GM12878 (cell line): Measurements from ENCODE around the gene HNRNPLL. TPM values are rescaled to one million over a fixed set of nuclear protein-coding genes. Genes with fewer than 3 reads are reported as not detected.
A peak's percentile ranks its signal among the peaks of the same experiment; 100 is the strongest.

ENCODE experiments used
- ATAC-seq: fragments of 200-7000 bp; cut with Tn5 transposase; 3 replicates; pipeline ENCODE4 v1.9.1; 2020; ENCODE audit warnings: mild to moderate bottlenecking, moderate library complexity
- BruUV-seq: library from RNA; stranded (reverse); fragments of 400-500 nt; replicated peaks from 2 replicates; lab custom pipeline; 2021; lab: Mats Ljungman, UMichigan
- CTCF ChIA-PET: fragments of 300-600 bp; sonication (Branson Sonifier 250); formaldehyde crosslinking; extraction: SDS; loops from one replicate; lab custom pipeline; 2021; ENCODE audit warnings: inconsistent platforms; lab: Yijun Ruan, JAX
- POLR2A ChIA-PET: fragments of 350-600 bp; formaldehyde crosslinking; extraction: SDS; loops from one replicate; lab custom pipeline; 2021; ENCODE audit warnings: inconsistent platforms; lab: Charles Lee
- RAD21 ChIA-PET: fragments of 300-600 bp; sonication (Branson Sonifier 250); formaldehyde crosslinking; loops from one replicate; lab custom pipeline; 2023; ENCODE audit warnings: antibody characterized with exemption; ENCODE audit not compliant: unreplicated experiment; lab: Charles Lee
- SMC1A ChIA-PET: fragments of 300-600 bp; sonication (Branson Sonifier 250); formaldehyde crosslinking; loops from one replicate; lab custom pipeline; 2023; ENCODE audit not compliant: unreplicated experiment, uncharacterized antibody; lab: Charles Lee
- DNase-seq: peaks from one replicate; pipeline ENCODE4 v3.0.0-alpha.2; 2011; ENCODE audit warnings: low read depth, low spot score
- FAIRE-seq: peaks from 3 replicates; lab custom pipeline; 2011; peaks lifted over from hg19 to GRCh38; lab: Jason Lieb, UNC
- H2AFZ ChIP-seq: 2 replicates; pipeline ENCODE4 v1.6.0; 2011; ENCODE audit warnings: low read depth, low read length, control low read depth; ENCODE audit not compliant: control insufficient read depth
- H3K27ac ChIP-seq: 2 replicates; pipeline ENCODE4 v1.5.1; 2011; ENCODE audit warnings: control low read depth; ENCODE audit not compliant: control insufficient read depth, insufficient read depth
- H3K27me3 ChIP-seq, 2 experiments: replicated peaks in 1 of 2; 2 replicates each; pipeline versions ENCODE4 v1.6.0 to v1.6.1; 2011; ENCODE audit warnings: low read length in 1 of 2; ENCODE audit not compliant: control insufficient read depth in 2 of 2, insufficient read depth in 2 of 2
- H3K36me3 ChIP-seq, 2 experiments: 2 replicates each; pipeline ENCODE4 v1.5.1; 2011; ENCODE audit warnings: low read length in 1 of 2; ENCODE audit not compliant: control insufficient read depth in 2 of 2, insufficient read depth in 2 of 2
- H3K4me1 ChIP-seq: 2 replicates; pipeline ENCODE4 v1.6.1; 2011; ENCODE audit warnings: mild to moderate bottlenecking, low read length, moderate library complexity, mixed read lengths; ENCODE audit not compliant: control insufficient read depth, insufficient read depth
- H3K4me2 ChIP-seq: 2 replicates; pipeline ENCODE4 v1.6.0; 2011; ENCODE audit warnings: control low read depth; ENCODE audit not compliant: control insufficient read depth, insufficient read depth
- H3K4me3 ChIP-seq: fragments of 200-600 bp; sonication (generic); 2 replicates; pipeline ENCODE4 v1.5.1; 2016
- H3K79me2 ChIP-seq: 2 replicates; pipeline ENCODE4 v1.6.0; 2011; ENCODE audit warnings: low read length; ENCODE audit not compliant: control insufficient read depth, insufficient read depth
- H3K9ac ChIP-seq: 2 replicates; pipeline ENCODE4 v1.8.0; 2011; ENCODE audit warnings: low read length, control low read depth, mixed read lengths; ENCODE audit not compliant: control insufficient read depth, insufficient read depth
- H3K9me3 ChIP-seq: replicated peaks from 3 replicates; pipeline ENCODE4 v1.5.1; 2011; ENCODE audit warnings: mild to moderate bottlenecking, low read length; ENCODE audit not compliant: control insufficient read depth, insufficient read depth
- H4K20me1 ChIP-seq: 2 replicates; pipeline ENCODE4 v1.6.0; 2011; ENCODE audit not compliant: control insufficient read depth, insufficient read depth
- CBX3 ChIP-seq: fragments of 200-600 bp; sonication (generic); IDR thresholded peaks from 2 replicates; pipeline ENCODE4 v1.6.1; 2016; ENCODE audit warnings: low read depth, borderline replicate concordance
- WGBS: methylation state at CpG from one replicate; pipeline ENCODE4 v1.1.6; 2016; ENCODE audit warnings: low lambda C conversion rate; ENCODE audit not compliant: insufficient replicate concordance, insufficient coverage; ENCODE audit errors: missing lambda C conversion rate; 5-methylcytosine and 5-hydroxymethylcytosine counted together
- in situ Hi-C: fragments of 300-500 bp; cut with MboI; formaldehyde crosslinking; loops from 9 replicates; pipeline ENCODE4 v1.14.3; 2018; ENCODE audit warnings: mixed read lengths
- intact Hi-C: fragments of 100-400 bp; cut with micrococcal nuclease; formaldehyde crosslinking; loops from one replicate; pipeline ENCODE4 v1.14.2; 2022; ENCODE audit not compliant: unreplicated experiment
- polyA plus RNA-seq, 11 experiments: library from polyadenylated mRNA; depleted of rRNA in 4 of 11; unstranded in 6 of 11; stranded (reverse) in 5 of 11; fragments of >200 nt; fragmentation: Nextera tagmentation in 4 of 11; fragmentation: Illumina TruSeq in 1 of 11; extraction: Ambion mirVana in 4 of 11; extraction: Trizol in 1 of 11; gene quantifications; 1 replicate in 1 of 11; 2 replicates in 10 of 11; pipeline versions ENCODE4 v1.2.1 to v1.2.3, GENCODE V29; 2011 to 2016; ENCODE audit warnings: inconsistent platforms in 2 of 11, missing spikeins in 2 of 11, low read depth in 1 of 11
- total RNA-seq, 4 experiments: library from RNA; depleted of rRNA in 3 of 4; stranded (reverse); fragments of >200 nt in 3 of 4; fragmentation: Illumina TruSeq in 1 of 4; extraction: Trizol in 1 of 4; gene quantifications; 2 replicates each; pipeline versions ENCODE4 v1.2.1 to v1.2.3, GENCODE V29; 2013 to 2021
- TF ChIP-seq, protein P1 (sequence below): IDR thresholded peaks from 2 replicates; pipeline ENCODE4 v1.6.1; 2011; ENCODE audit warnings: low read depth, mild to moderate bottlenecking, low read length, moderate library complexity, borderline replicate concordance; ENCODE audit errors: extremely low read depth
- TF ChIP-seq, protein P2 (sequence below): fragments of 450-650 bp; IDR thresholded peaks from 2 replicates; pipeline ENCODE4 v1.6.1; 2016; ENCODE audit warnings: mild to moderate bottlenecking
- TF ChIP-seq, protein P3 (sequence below), 3 experiments: IDR thresholded peaks in 2 of 3; conservative IDR thresholded peaks in 1 of 3; 2 replicates each; pipeline ENCODE4 v1.5.1; 2011; ENCODE audit warnings: low read depth in 3 of 3, low read length in 3 of 3, mild to moderate bottlenecking in 3 of 3, control low read depth in 2 of 3, moderate library complexity in 2 of 3, inconsistent platforms in 1 of 3, mixed read lengths in 1 of 3; ENCODE audit not compliant: control insufficient read depth in 2 of 3, insufficient read depth in 1 of 3; ENCODE audit errors: extremely low read depth in 1 of 3

The HNRNPLL gene
- total and polyA plus RNA-seq, 10 of the 15 experiments (the other 5 are each of a cell fraction or from before 2014, with no cell fraction given), result 0.98 to 27.1 (median 2.9) TPM

DNA sequence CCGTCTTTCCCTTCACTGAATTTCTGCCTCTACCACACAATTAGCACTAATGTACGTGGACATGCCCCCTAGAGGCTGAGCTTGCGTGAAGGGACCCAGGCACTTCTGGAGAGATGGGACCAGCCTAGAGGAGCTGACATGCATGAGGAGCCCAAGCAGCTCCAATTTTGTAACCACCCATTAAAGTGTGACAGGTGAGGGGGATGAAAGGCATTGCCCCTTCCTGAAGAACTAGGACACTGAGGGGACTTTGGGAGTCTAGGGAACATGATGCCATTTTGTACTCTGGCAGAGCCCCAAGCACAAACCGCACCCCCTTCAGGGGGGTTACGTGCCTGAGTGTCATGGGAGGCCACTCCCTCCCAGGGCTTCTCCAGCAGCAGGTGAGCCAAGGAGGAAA is 63.6 kb downstream of the HNRNPLL start:
- DNase-seq (no peak), FAIRE-seq (no peak), ATAC-seq (no peak)
- no peaks in the 10 kb centered on the region for H3K79me2 ChIP-seq
- H3K9ac ChIP-seq, result no peak overlapping the region
- ChIA-PET SMC1A (no interaction called here), CTCF (interaction anchor here (0.9 to 4.4 kb wide), 5 partner anchors 9 to 223 kb away, joined by 3 to 27 read pairs (median 3); no protein-coding TSS in a partner anchor), RAD21 (interaction anchor here (1.9 kb wide), 1 partner anchor 202 kb away, joined by 5 read pairs; no protein-coding TSS in a partner anchor)
- H3K4me2 ChIP-seq, result no peak overlapping the region
- no TSS peak for BruUV-seq
- no peak overlapping the region for H2AFZ ChIP-seq
- intact Hi-C loops, result no loop called here
- H3K36me3 ChIP-seq, result no peaks in the 10 kb centered on the region
- no peaks in the 10 kb centered on the region for H3K9me3 ChIP-seq
- peaks cover under 1% of the 10 kb centered on the region for H3K4me1 ChIP-seq
- H3K27me3 ChIP-seq, result no peaks in the 10 kb centered on the region
- WGBS, result 39% methylated on average over 5 of the region's 5 CpGs
- H4K20me1 ChIP-seq, result no peaks in the 10 kb centered on the region
- TF ChIP-seq, protein P1, sequence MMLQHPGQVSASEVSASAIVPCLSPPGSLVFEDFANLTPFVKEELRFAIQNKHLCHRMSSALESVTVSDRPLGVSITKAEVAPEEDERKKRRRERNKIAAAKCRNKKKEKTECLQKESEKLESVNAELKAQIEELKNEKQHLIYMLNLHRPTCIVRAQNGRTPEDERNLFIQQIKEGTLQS, result no peak
- no peak for TF ChIP-seq CBX3
- TF ChIP-seq, protein P2, sequence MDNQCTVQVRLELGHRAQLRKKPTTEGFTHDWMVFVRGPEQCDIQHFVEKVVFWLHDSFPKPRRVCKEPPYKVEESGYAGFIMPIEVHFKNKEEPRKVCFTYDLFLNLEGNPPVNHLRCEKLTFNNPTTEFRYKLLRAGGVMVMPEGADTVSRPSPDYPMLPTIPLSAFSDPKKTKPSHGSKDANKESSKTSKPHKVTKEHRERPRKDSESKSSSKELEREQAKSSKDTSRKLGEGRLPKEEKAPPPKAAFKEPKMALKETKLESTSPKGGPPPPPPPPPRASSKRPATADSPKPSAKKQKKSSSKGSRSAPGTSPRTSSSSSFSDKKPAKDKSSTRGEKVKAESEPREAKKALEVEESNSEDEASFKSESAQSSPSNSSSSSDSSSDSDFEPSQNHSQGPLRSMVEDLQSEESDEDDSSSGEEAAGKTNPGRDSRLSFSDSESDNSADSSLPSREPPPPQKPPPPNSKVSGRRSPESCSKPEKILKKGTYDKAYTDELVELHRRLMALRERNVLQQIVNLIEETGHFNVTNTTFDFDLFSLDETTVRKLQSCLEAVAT, result no peak
- TF ChIP-seq, protein P3, sequence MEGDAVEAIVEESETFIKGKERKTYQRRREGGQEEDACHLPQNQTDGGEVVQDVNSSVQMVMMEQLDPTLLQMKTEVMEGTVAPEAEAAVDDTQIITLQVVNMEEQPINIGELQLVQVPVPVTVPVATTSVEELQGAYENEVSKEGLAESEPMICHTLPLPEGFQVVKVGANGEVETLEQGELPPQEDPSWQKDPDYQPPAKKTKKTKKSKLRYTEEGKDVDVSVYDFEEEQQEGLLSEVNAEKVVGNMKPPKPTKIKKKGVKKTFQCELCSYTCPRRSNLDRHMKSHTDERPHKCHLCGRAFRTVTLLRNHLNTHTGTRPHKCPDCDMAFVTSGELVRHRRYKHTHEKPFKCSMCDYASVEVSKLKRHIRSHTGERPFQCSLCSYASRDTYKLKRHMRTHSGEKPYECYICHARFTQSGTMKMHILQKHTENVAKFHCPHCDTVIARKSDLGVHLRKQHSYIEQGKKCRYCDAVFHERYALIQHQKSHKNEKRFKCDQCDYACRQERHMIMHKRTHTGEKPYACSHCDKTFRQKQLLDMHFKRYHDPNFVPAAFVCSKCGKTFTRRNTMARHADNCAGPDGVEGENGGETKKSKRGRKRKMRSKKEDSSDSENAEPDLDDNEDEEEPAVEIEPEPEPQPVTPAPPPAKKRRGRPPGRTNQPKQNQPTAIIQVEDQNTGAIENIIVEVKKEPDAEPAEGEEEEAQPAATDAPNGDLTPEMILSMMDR (IDR thresholded peaks at IDR 0.05 in 2 of 3, conservative IDR thresholded peaks at IDR 0.05 in 1 of 3; ENCODE audit: control insufficient read depth in 2 of 3, extremely low read depth in 1 of 3, insufficient read depth in 1 of 3, low read depth in 3 of 3, low read length in 3 of 3), result 0 out of 6 replicates have a peak, but pooled peaks of 1 of the 3 experiments have one; percentile 11
- TF ChIP-seq, all 136 proteins: peak for 1
- POLR2A ChIA-PET, result no interaction called here
- H3K27ac ChIP-seq, result no peak overlapping the region
- no peak overlapping the region for H3K4me3 ChIP-seq
- in situ Hi-C loops, result loop anchor here (5.0 kb wide), 1 partner anchor 198 kb away; no protein-coding TSS in a partner anchor
